GM18520 (cell line): ENCODE results near the gene BTNL8.
"Not testable (repeated sequence)": the region's sequence is repeated elsewhere in the genome, so short reads cannot be mapped to it uniquely, and the experiment has no call there.

ENCODE experiments used
- ATAC-seq: cut with Tn5 transposase; IDR thresholded peaks from one replicate; pipeline ENCODE4 v1.9.1; 2021; ENCODE audit not compliant: unreplicated experiment

Gene BTNL8

DNA sequence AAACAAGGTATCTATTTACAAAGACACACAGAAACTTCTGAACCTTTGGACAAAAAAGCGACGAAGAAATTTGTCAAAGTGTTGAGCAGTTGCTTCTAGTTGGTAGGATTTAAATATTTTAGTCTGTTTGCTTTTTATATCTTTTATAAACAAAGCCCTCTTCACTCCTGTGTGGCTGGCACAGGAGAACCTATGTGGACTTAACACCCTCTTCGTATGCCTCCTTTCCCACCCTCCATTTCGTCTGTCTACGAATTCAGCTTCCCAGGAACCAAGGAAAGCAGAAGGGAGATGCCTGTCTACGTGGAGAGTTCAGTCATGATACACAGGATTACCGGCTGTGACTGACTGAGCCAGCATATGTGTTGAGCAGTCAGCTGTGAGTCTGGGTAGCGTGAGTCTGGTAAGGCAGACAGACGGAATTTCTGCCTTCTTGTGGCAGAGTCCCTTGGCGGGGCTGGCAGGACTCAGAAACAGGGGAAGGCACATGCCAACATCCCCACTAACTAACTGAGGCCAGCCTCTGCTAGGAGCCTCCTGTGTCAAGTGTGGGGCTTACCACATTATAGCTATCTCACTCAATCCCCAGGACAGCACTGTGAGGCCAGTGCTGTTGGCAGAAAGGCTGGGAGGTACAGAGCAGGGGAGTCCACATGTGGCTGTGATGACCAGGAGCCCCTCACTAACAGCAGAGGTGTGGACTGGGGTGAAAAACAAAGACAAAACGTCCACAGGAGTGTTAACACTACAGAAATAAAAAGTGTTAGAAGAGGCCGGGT lies 24.0 kb upstream of the BTNL8 start:
- ATAC-seq, result no peak

DNA sequence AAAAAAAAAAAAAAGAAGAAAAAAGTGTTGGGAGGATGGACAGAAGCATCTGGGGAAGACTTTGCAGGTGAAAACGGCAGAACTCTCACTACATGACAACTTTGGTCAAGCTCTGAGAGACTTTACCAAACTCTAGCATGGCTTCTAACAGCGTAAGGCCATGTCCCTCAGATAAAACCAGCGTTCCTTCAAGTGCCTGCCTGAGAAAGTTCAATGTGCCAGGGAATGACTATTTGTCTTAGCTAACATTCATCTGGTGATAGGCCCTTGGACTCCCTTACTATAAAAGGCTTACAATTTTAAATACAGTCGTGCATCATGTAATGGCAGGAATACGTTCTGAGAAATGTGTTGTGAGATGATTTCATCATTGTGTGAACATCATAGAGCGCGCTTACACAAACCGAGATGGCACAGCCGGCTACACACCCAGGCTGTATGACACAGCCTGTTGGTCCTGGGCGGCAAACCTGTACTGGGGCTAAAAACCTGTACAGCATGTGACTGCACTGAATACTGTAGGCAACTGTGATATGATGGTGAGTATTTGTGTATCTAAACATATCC lies 23.0 kb upstream of the BTNL8 start:
- no peak for ATAC-seq

- not testable (repeated sequence) for ATAC-seq
These were observed 13.0 kb upstream of the BTNL8 start for GRCh38 chr5:180885845-180886529.

DNA sequence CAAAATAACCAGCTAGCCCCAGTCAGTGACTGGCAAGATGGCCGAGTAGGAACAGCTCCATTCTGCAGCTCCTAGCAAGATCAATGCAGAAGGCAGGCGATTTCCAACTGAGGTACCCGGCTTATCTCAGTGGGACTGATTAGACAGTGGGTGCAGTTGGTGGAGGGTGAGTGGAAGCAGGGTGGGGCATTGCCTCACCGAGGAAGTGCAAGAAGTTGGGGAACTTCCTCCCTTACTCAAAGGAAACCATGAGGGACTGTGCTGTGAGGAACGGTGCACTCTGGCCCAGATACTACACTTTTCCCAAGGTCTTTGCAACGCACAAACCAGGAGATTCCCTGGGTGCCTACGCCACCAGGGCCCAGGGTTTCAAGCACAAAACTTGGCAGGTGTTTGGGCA lies 9.6 kb upstream of the BTNL8 start:
- no peak for ATAC-seq

GRCh38 chr5:180895330-180895729 lies 3.6 kb upstream of the BTNL8 start:
- ATAC-seq, result not testable (repeated sequence)

- no peak for ATAC-seq
These were observed 1.2 kb downstream of the BTNL8 start for GRCh38 chr5:180900178-180900577.

- no peak for ATAC-seq
These were observed 2.5 kb downstream of the BTNL8 start for GRCh38 chr5:180901319-180902009.

DNA sequence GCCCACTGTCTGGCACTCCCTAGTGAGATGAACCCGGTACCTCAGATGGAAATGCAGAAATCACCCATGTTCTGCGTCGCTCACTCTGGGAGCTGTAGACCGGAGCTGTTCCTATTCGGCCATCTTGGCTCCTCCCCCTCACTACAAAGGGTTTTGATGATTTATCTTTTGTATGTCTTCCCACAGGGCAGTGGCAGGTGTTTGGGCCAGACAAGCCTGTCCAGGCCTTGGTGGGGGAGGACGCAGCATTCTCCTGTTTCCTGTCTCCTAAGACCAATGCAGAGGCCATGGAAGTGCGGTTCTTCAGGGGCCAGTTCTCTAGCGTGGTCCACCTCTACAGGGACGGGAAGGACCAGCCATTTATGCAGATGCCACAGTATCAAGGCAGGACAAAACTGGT lies 9.4 kb downstream of the BTNL8 start:
- no peak for ATAC-seq

- no peak for ATAC-seq
These were observed 10.2 kb downstream of the BTNL8 start for GRCh38 chr5:180908998-180909731.

GRCh38 chr5:180909782-180910181 lies 10.8 kb downstream of the BTNL8 start:
- no peak for ATAC-seq

DNA sequence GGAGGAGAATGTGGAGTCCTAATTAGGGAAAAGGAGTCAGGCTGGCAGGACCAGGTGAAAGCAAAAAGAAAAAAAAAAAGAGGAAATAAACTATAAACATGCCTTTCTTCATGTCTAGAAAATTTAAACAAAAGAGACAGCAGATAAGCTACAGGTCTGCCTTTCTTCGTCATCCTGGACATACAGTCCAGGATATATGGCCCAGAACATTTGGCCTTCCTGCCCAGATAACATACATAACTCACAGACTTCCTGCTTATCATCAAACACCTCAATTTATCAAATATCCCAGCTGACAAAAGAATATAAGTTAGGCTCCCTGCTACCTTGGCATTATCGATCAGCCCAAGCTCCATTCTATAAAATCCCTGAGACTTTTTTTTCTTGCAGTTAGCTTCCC lies 11.2 kb downstream of the BTNL8 start:
- ATAC-seq, result no peak

- no peak for ATAC-seq
These were observed 11.8 kb downstream of the BTNL8 start for GRCh38 chr5:180910735-180911134.

GRCh38 chr5:180914646-180915045 lies 15.7 kb downstream of the BTNL8 start:
- ATAC-seq, result no peak

DNA sequence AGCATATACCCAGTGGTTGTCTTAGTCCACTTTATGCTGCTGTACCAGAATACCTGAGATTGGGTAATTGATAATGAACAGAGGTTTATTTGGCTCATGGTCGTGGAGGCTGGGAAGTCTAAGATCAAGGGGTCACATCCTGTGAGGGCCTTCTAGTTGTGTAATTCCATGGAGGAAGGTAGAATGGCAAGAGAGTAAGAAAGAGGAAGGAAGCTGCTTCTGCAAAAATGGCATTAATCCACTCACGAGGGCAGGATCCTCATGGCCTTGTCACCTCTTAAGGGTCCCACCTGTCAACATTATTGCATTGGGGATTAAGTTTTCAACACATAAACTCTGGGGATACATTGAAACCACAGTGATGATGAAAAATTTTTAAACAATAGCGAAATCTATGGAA lies 17.0 kb downstream of the BTNL8 start:
- ATAC-seq, result no peak

DNA sequence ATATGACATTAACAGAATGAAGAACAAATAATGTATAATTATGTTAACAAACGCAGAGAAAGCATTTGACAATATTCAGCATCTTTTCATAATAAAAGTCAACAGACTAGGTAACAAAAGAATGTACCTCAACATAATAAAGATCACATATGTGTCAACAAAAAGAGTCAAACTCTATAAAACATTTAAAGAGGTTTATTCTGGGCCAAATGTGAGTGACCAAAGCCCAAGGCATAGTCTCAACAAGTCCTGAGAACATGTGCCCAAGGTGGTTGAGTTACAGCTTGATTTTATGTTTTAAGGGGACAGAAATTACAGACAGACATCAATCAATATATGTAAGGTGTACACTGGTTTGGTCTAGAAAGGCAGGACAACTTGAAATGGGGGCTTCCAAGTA lies 19.4 kb downstream of the BTNL8 start:
- ATAC-seq, result no peak

DNA sequence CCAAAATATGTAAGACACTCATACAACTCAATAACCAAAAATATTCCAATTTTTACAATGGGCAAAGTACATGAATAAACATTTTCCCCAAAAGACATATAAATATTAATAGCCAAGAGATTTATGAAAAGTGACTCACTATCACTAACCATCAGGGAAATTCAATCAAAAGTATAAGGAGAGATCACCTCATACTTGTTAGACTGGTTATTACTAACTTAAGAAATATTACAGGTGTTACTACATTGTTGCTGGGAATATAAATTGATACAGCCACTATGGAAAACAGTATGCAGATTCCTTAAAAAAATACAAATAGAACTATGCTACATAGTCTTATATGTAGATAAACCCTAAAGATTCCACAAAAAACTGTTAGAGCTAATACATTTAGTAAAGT lies 21.8 kb downstream of the BTNL8 start:
- no peak for ATAC-seq

- ATAC-seq, result no peak
These were observed 24.0 kb downstream of the BTNL8 start for GRCh38 chr5:180922932-180923331.

DNA sequence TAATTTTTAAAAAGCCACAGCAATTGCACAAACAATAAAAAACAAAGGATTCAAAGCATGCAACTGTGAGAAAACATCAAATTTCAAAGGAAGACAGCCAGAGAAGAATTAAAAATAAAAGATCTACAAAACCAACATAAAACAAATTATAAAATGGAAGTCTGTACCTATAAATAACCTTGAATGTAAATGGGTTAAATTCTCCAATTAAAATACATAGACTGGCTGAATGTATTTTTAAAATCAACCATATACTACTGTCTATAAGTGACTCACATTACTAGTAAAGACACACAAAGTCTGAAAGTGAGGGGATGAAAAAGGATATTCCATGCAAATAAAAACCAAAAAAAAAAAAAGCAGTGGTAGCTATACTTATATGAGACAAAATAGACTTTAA lies 33.7 kb downstream of the BTNL8 start:
- no peak for ATAC-seq

- ATAC-seq, result no peak
These were observed 36.2 kb downstream of the BTNL8 start for GRCh38 chr5:180935203-180935602.

GRCh38 chr5:180938294-180938693 lies 39.3 kb downstream of the BTNL8 start:
- no peak for ATAC-seq
